OCI-LY7 (cell line): ENCODE data around the gene GRK5. TPM values are rescaled to one million over a fixed set of nuclear protein-coding genes. Genes with fewer than 3 reads are reported as not detected.

ENCODE experiments used
- Bru-seq: library from RNA; stranded (reverse); fragments of 400-500 nt; gene quantifications from one replicate; lab custom pipeline; 2021; lab: Mats Ljungman, UMichigan
- BruChase-seq, 2 experiments: library from RNA; stranded (reverse); fragments of 400-500 nt; gene quantifications; one replicate each; lab custom pipeline; 2021; lab: Mats Ljungman, UMichigan
- BruUV-seq: library from RNA; stranded (reverse); fragments of 400-500 nt; replicated peaks from 2 replicates; lab custom pipeline; 2021; lab: Mats Ljungman, UMichigan
- CTCF ChIA-PET: fragments of 300-600 bp; sonication (Branson Sonifier 250); formaldehyde crosslinking; loops from one replicate; lab custom pipeline; 2022; ENCODE audit warnings: antibody characterized with exemption; ENCODE audit not compliant: unreplicated experiment; lab: Charles Lee
- POLR2A ChIA-PET: fragments of 300-600 bp; sonication (Branson Sonifier 250); formaldehyde crosslinking; loops from one replicate; lab custom pipeline; 2022; ENCODE audit warnings: antibody characterized with exemption; lab: Charles Lee
- DNase-seq: peaks from one replicate; pipeline ENCODE4 v3.0.0-alpha.2; 2015; ENCODE audit warnings: low spot score
- H2AFZ ChIP-seq: fragments of 200-600 bp; sonication (generic), shearing (Covaris generic); 2 replicates; pipeline ENCODE4 v1.6.1; 2014; ENCODE audit warnings: mild to moderate bottlenecking, antibody characterized with exemption, low read length, moderate library complexity
- H3K27ac ChIP-seq: fragments of 200-600 bp; sonication (generic); 2 replicates; pipeline ENCODE4 v1.5.1; 2014; ENCODE audit warnings: mixed run types, low read depth, mild to moderate bottlenecking, moderate library complexity, low read length, inconsistent platforms; ENCODE audit not compliant: poor library complexity, severe bottlenecking
- H3K36me3 ChIP-seq: fragments of 200-600 bp; sonication (generic); 2 replicates; pipeline ENCODE4 v1.6.1; 2014; ENCODE audit warnings: mild to moderate bottlenecking, antibody characterized with exemption, low read length, moderate library complexity, mixed read lengths; ENCODE audit not compliant: insufficient read depth
- H3K4me1 ChIP-seq: fragments of 200-600 bp; sonication (generic); 2 replicates; pipeline ENCODE4 v1.5.1; 2014; ENCODE audit warnings: mild to moderate bottlenecking, low read length; ENCODE audit not compliant: insufficient read depth, poor library complexity, severe bottlenecking
- H3K4me2 ChIP-seq: fragments of 200-600 bp; sonication (generic); 2 replicates; pipeline ENCODE4 v1.6.1; 2014; ENCODE audit warnings: mild to moderate bottlenecking, low read length
- H3K4me3 ChIP-seq: fragments of 200-600 bp; sonication (generic); 2 replicates; pipeline ENCODE4 v1.5.1; 2014; ENCODE audit warnings: mild to moderate bottlenecking, low read depth, low read length; ENCODE audit not compliant: poor library complexity, severe bottlenecking
- H3K79me2 ChIP-seq: fragments of 200-600 bp; sonication (generic); 2 replicates; pipeline ENCODE4 v1.6.1; 2016; ENCODE audit warnings: low read depth, mild to moderate bottlenecking, low read length, moderate library complexity, mixed read lengths; ENCODE audit not compliant: insufficient read depth
- H3K9me2 ChIP-seq: fragments of 200-600 bp; sonication (generic); 2 replicates; pipeline ENCODE4 v1.6.1; 2016; ENCODE audit warnings: mild to moderate bottlenecking, low read length, mixed read lengths; ENCODE audit not compliant: insufficient read depth
- H3K9me3 ChIP-seq: fragments of 200-600 bp; sonication (generic); 2 replicates; pipeline ENCODE4 v1.6.1; 2014; ENCODE audit warnings: mild to moderate bottlenecking, mixed run types, low read length, mixed read lengths
- H4K20me1 ChIP-seq: fragments of 200-600 bp; sonication (generic); 2 replicates; pipeline ENCODE4 v1.6.1; 2014; ENCODE audit warnings: mild to moderate bottlenecking, antibody characterized with exemption, low read length, moderate library complexity, mixed read lengths; ENCODE audit not compliant: insufficient read depth
- CTCF ChIP-seq: fragments of 200-600 bp; sonication (generic); conservative IDR thresholded peaks from 2 replicates; pipeline ENCODE4 v1.5.1; 2014; ENCODE audit warnings: mild to moderate bottlenecking, antibody characterized with exemption, low read length, moderate library complexity, mixed read lengths
- EZH2phosphoT487 ChIP-seq: fragments of 200-600 bp; sonication (generic); IDR thresholded peaks from 2 replicates; pipeline ENCODE4 v1.6.1; 2018; ENCODE audit warnings: low read depth, borderline replicate concordance, mild to moderate bottlenecking, mixed run types, antibody characterized with exemption, low read length, moderate library complexity, mixed read lengths
- intact Hi-C: fragments of 100-400 bp; cut with micrococcal nuclease; formaldehyde crosslinking; loops from one replicate; pipeline ENCODE4 v1.10.0; 2022; ENCODE audit not compliant: unreplicated experiment
- long read RNA-seq: library from polyadenylated mRNA; stranded (forward); transcript quantifications from one replicate; pipeline ENCODE4 v2.0.0, GENCODE V29; 2022
- total RNA-seq, 2 experiments: library from RNA; depleted of rRNA in 1 of 2; stranded (reverse); fragments of >200 nt in 1 of 2; shearing (Covaris generic) in 1 of 2; gene quantifications; 2 replicates each; pipeline ENCODE4 v1.2.3, GENCODE V29; 2014 to 2022

The GRK5 gene
- 4.2 and 4.7 TPM in 2 replicates for total RNA-seq (2014; rRNA removed; shearing (Covaris generic))
- total RNA-seq (2022): 8.3 and 10.2 TPM in 2 replicates
- Bru-seq, nascent RNA: percentile 56 among the genes with signal in this experiment
- percentile 65 among the genes with signal in this experiment for BruChase-seq, experiment 1, labeled RNA remaining after a 6-hour chase
- percentile 58 among the genes with signal in this experiment for BruChase-seq, experiment 2, labeled RNA remaining after a 2-hour chase
- long read RNA-seq, partial matches to known transcripts: 2 of 10 reads
- long read RNA-seq, other reads (novel, unspliced or antisense): 4 of 10 reads

- ChIA-PET POLR2A (interaction anchor here (0.6 to 2.5 kb wide), 10 partner anchors 98 to 335 kb away, joined by 3 to 13 read pairs (median 3); partner anchors contain the start of gene RGS10), CTCF (interaction anchor here (0.9 to 1.1 kb wide), 3 partner anchors 77 to 271 kb away, joined by 3 to 5 read pairs (median 4); no protein-coding TSS in a partner anchor)
- Histone ChIP-seq H3K9me3 (no peaks in the 10 kb centered on the region), H3K4me1 (peaks cover 28% of the 10 kb centered on the region), H3K79me2 (no peaks in the 10 kb centered on the region), H3K4me2 (peak within 1 kb of the TSS; percentile 97), H2AFZ (peak within 1 kb of the TSS; percentile 76), H3K27ac (peak within 1 kb of the TSS; percentile 69), H3K36me3 (no peaks in the 10 kb centered on the region), H3K4me3 (peak within 1 kb of the TSS; percentile 75), H4K20me1 (no peaks in the 10 kb centered on the region), H3K9me2 (no peaks in the 10 kb centered on the region)
- peak; percentile 98 for DNase-seq
- TF ChIP-seq EZH2phosphoT487: no peak
- TF ChIP-seq CTCF: no peak
- BruUV-seq: no TSS peak
- intact Hi-C loops: loop anchor here (1.0 to 5.0 kb wide), 3 partner anchors 160 to 389 kb away; partner anchors contain the start of gene TIAL1
Observed at GRCh38 chr10:119207366-119207666, at the start of gene GRK5. Gene GRK5, plus strand, starts transcription at chr10:119207571. Its CDS starts 347 bp downstream, at chr10:119207918.

GRCh38 chr10:119159332-119159731 is 48.0 kb upstream of the GRK5 start:
- no peak for TF ChIP-seq CTCF
- no peak for TF ChIP-seq EZH2phosphoT487
- DNase-seq: no peak
- H3K4me1 ChIP-seq: peaks cover 4% of the 10 kb centered on the region
- no TSS peak for BruUV-seq
- POLR2A ChIA-PET: no interaction called here
- H3K9me3 ChIP-seq: no peaks in the 10 kb centered on the region
- no peak overlapping the region for H3K4me3 ChIP-seq
- intact Hi-C loops: no loop called here
- no peak overlapping the region for H3K27ac ChIP-seq
- H2AFZ ChIP-seq: no peak overlapping the region
- peaks cover 5% of the 10 kb centered on the region; the same call in 1 of the 2 replicates for H3K79me2 ChIP-seq
- no peaks in the 10 kb centered on the region for H3K9me2 ChIP-seq
- CTCF ChIA-PET: no interaction called here
- H3K36me3 ChIP-seq: peaks cover 76% of the 10 kb centered on the region
- no peaks in the 10 kb centered on the region for H4K20me1 ChIP-seq
- H3K4me2 ChIP-seq: no peak overlapping the region
